Prostate gland (tissue), 2 donors: ENCODE data around the gene INPP5D. TPM values are rescaled to one million over a fixed set of nuclear protein-coding genes. Genes with fewer than 3 reads are reported as not detected.

Experiments
- DNase-seq: peaks from one replicate; pipeline ENCODE4 v3.0.0-alpha.2; 2019; ENCODE audit warnings: low spot score
- H3K27ac ChIP-seq, 2 donors: fragments of 200-600 bp; sonication (generic); 2 replicates each; pipeline ENCODE4 v1.5.1; 2017 to 2019
- H3K27me3 ChIP-seq: fragments of 200-600 bp; sonication (generic); replicated peaks from 2 replicates; pipeline ENCODE4 v1.5.1; 2019; ENCODE audit not compliant: insufficient read depth
- H3K36me3 ChIP-seq, 2 donors: fragments of 200-600 bp; sonication (generic); 1 replicate in 1 of 2; 2 replicates in 1 of 2; pipeline versions ENCODE4 v1.5.1 to v1.8.1; 2017 to 2019
- H3K4me1 ChIP-seq: fragments of 200-600 bp; sonication (generic); replicated peaks from 2 replicates; pipeline ENCODE4 v1.5.1; 2019
- H3K4me3 ChIP-seq, 2 donors: fragments of 200-600 bp; sonication (generic); 2 replicates each; pipeline ENCODE4 v1.5.1; 2017 to 2019
- H3K9me3 ChIP-seq: fragments of 200-600 bp; sonication (generic); 2 replicates; pipeline ENCODE4 v1.5.1; 2017
- POLR2A ChIP-seq: fragments of 450-650 bp; IDR thresholded peaks from one replicate; pipeline ENCODE4 v1.6.1; 2016; ENCODE audit warnings: antibody characterized with exemption, mild to moderate bottlenecking
- POLR2AphosphoS5 ChIP-seq: sonication (generic); formaldehyde crosslinking; IDR thresholded peaks from one replicate; pipeline ENCODE4 v1.6.1; 2017; ENCODE audit warnings: antibody characterized with exemption
- WGBS: methylation state at CpG from one replicate; pipeline ENCODE4 v1.1.5; 2018; 5-methylcytosine and 5-hydroxymethylcytosine counted together
- intact Hi-C: fragments of 100-400 bp; cut with DNase I; formaldehyde crosslinking; loops from one replicate; pipeline ENCODE4 v1.14.2; 2022
- total RNA-seq, 2 donors: library from RNA; depleted of rRNA; stranded (reverse); fragments of >200 nt; gene quantifications; one replicate each; pipeline ENCODE4 v1.1.0, GENCODE V29; 2016
- TF ChIP-seq, protein P1 (sequence below), 4 experiments: fragments of 200-600 bp in 2 of 4; fragments of 450-650 bp in 2 of 4; sonication (generic) in 2 of 4; IDR thresholded peaks; 1 replicate in 3 of 4; 2 replicates in 1 of 4; pipeline ENCODE4 v1.5.1; 2016 to 2019; ENCODE audit warnings: antibody characterized with exemption in 4 of 4, mild to moderate bottlenecking in 2 of 4, moderate library complexity in 2 of 4

The INPP5D gene
- total RNA-seq, 2 donors from 2014 or later, result 11.4 to 18.8 TPM

DNA sequence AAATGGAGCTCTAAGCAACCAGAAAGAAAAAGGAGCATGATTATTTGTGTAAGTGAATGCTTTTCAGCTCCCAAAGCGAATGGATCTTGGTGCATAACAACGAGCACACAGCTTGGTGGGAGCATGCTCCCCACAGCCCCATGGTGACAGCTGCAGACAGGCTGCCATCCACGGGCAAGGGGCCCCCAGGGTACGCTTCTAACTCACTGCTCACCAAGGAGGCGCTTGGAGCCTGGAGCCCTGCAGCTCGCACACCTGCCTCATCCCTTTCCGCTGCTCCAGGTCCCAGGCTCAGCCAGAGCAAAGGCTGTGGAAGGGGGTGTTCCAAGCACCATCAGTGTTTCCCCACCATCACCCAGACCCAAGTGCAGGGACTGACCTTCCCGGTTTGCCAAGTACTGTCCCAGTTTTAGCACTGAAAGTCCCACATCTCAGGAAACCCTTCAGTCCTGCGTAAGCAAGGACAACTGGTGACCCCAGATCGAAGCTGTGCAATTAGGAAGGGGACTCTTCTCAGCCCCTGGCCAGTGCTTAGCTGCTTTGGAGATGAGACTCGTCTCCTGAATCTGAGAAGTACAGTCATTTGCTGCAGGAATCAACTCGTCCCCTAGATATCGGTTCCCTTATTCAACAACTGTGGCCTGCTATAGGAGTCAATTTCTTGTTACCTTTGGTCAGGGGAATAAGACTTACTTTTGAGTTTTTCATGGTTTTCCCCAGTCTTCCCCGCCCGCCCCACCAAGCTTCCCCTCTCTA is 141.3 kb downstream of the INPP5D start:
- TF ChIP-seq, protein P1, sequence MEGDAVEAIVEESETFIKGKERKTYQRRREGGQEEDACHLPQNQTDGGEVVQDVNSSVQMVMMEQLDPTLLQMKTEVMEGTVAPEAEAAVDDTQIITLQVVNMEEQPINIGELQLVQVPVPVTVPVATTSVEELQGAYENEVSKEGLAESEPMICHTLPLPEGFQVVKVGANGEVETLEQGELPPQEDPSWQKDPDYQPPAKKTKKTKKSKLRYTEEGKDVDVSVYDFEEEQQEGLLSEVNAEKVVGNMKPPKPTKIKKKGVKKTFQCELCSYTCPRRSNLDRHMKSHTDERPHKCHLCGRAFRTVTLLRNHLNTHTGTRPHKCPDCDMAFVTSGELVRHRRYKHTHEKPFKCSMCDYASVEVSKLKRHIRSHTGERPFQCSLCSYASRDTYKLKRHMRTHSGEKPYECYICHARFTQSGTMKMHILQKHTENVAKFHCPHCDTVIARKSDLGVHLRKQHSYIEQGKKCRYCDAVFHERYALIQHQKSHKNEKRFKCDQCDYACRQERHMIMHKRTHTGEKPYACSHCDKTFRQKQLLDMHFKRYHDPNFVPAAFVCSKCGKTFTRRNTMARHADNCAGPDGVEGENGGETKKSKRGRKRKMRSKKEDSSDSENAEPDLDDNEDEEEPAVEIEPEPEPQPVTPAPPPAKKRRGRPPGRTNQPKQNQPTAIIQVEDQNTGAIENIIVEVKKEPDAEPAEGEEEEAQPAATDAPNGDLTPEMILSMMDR (IDR thresholded peaks at IDR 0.05), result no peak
- TF ChIP-seq POLR2A, result no peak
- no peak for TF ChIP-seq POLR2AphosphoS5
- Histone ChIP-seq H3K27ac (no peak overlapping the region), H3K9me3 (no peaks in the 10 kb centered on the region), H3K4me3 (no peak overlapping the region), H3K4me1 (no peaks in the 10 kb centered on the region), H3K36me3 (no peaks in the 10 kb centered on the region), H3K27me3 (no peaks in the 10 kb centered on the region)
- 88% methylated on average over 15 of the region's 15 CpGs for WGBS
- intact Hi-C loops, result no loop called here
- DNase-seq, result no peak

DNA sequence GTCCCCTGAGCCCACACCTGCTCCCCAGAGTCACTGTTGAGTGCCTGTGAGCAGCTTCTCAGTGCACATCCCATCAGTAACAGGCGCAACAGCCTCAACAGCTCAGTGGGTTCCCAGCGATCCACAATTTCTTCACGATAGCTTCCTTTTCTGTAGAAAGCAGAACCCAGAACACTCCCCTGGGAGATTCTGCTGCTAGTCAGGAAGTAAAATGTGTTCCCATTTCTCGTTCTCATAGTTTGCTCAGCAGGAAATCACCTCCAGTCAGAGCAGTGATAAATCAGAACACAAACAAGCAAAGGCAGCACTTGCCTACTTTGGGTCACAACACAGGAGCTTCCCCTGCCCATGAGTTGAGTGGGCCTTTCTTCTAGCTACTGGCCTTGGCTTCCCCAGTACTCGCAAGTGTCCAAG is 142.4 kb downstream of the INPP5D start:
- Histone ChIP-seq H3K4me3 (no peak overlapping the region), H3K9me3 (no peaks in the 10 kb centered on the region), H3K4me1 (no peaks in the 10 kb centered on the region), H3K36me3 (no peaks in the 10 kb centered on the region), H3K27me3 (no peaks in the 10 kb centered on the region), H3K27ac (no peak overlapping the region)
- TF ChIP-seq, protein P1 (IDR thresholded peaks at IDR 0.05), result no peak
- DNase-seq, result no peak
- WGBS, result 83% methylated on average over 5 of the region's 5 CpGs
- intact Hi-C loops, result no loop called here

DNA sequence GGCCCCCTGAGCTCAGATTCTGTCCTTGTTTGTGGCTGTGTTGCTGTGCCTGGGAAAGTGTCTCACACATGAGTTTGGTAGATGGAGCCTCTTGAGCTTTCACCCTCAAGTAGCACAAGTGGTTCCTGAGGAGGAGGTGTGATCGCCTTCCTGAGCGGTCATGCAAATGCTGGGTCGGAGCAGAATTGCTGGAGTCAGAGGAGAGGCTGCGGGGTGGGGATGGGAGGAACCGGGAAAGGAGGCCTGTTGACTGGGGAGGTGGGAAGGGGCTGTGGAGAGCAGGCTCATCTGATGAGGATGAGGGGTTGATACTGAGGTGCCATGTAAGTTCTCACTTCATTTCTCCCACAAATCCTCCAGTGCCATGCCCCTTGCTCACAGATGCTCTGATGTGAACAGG is 142.9 kb downstream of the INPP5D start:
- no peaks in the 10 kb centered on the region for H3K4me1 ChIP-seq
- DNase-seq, result no peak
- intact Hi-C loops, result no loop called here
- no peaks in the 10 kb centered on the region for H3K9me3 ChIP-seq
- 95% methylated on average over 5 of the region's 5 CpGs for WGBS
- H3K27ac ChIP-seq, result no peak overlapping the region
- H3K36me3 ChIP-seq, result no peaks in the 10 kb centered on the region
- TF ChIP-seq POLR2A (no peak), POLR2AphosphoS5 (no peak)
- TF ChIP-seq, protein P1 (IDR thresholded peaks at IDR 0.05), result no peak
- no peaks in the 10 kb centered on the region for H3K27me3 ChIP-seq
- H3K4me3 ChIP-seq, result no peak overlapping the region

DNA sequence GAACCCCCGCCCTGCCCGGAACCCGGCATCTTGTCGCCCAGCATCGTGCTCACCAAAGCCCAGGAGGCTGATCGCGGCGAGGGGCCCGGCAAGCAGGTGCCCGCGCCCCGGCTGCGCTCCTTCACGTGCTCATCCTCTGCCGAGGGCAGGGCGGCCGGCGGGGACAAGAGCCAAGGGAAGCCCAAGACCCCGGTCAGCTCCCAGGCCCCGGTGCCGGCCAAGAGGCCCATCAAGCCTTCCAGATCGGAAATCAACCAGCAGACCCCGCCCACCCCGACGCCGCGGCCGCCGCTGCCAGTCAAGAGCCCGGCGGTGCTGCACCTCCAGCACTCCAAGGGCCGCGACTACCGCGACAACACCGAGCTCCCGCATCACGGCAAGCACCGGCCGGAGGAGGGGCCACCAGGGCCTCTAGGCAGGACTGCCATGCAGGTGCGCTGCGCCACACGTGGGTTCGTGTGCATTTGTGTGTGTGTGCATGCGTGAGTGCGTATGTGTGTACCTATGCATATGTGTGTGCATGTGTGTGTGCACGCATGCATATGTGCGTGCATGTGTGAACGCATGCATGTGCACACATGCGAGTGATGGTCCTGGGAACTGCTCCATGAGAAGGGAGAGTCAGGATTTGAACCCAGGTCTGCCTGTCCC is 144.3 kb downstream of the INPP5D start:
- H3K36me3 ChIP-seq, result no peaks in the 10 kb centered on the region

More for the DNA sequence above, 144.3 kb downstream of the INPP5D start:
- no peak overlapping the region for H3K27ac ChIP-seq
- no peaks in the 10 kb centered on the region for H3K4me1 ChIP-seq
- 86% methylated on average over 34 of the region's 50 CpGs for WGBS
- intact Hi-C loops, result no loop called here
- H3K4me3 ChIP-seq, result no peak overlapping the region
- no peaks in the 10 kb centered on the region for H3K27me3 ChIP-seq
- DNase-seq, result no peak
- no peaks in the 10 kb centered on the region for H3K9me3 ChIP-seq
- TF ChIP-seq, protein P1 (IDR thresholded peaks at IDR 0.05), result no peak
- TF ChIP-seq POLR2AphosphoS5 (no peak), POLR2A (no peak)
